Memory B cell (primary cell): ENCODE results near the gene ANTXRL.
"Not testable (repeated sequence)": the region's sequence is repeated elsewhere in the genome, so short reads cannot be mapped to it uniquely, and the experiment has no call there.

Experiments used
- ATAC-seq: fragments of 150-1000 bp; cut with Tn5 transposase; 2 replicates; pipeline ENCODE4 v1.10.0; 2021; ENCODE audit warnings: low read depth, mild to moderate bottlenecking, moderate library complexity
- DNase-seq, 2 donors: peaks; one replicate each; pipeline ENCODE4 v3.0.0; 2022; ENCODE audit warnings: low spot score in 2 of 2
- H3K27ac Mint-ChIP-seq: one replicate; pipeline ENCODE4 v1.8.0; 2022; ENCODE audit warnings: mild to moderate bottlenecking, moderate library complexity, mixed read lengths
- H3K27me3 Mint-ChIP-seq: one replicate; pipeline ENCODE4 v1.8.0; 2022; ENCODE audit warnings: mixed read lengths
- H3K36me3 Mint-ChIP-seq: one replicate; pipeline ENCODE4 v1.8.0; 2022; ENCODE audit warnings: mild to moderate bottlenecking, mixed read lengths
- H3K4me1 Mint-ChIP-seq: one replicate; pipeline ENCODE4 v1.8.0; 2022; ENCODE audit warnings: mixed read lengths
- H3K4me3 Mint-ChIP-seq: one replicate; pipeline ENCODE4 v1.8.0; 2022; ENCODE audit warnings: mild to moderate bottlenecking, moderate library complexity, mixed read lengths
- H3K9me3 Mint-ChIP-seq: one replicate; pipeline ENCODE4 v1.8.0; 2022; ENCODE audit warnings: mixed read lengths

ANTXRL gene

GRCh38 chr10:46250898-46251856 is 35.6 kb upstream of the ANTXRL start:
- Mint-ChIP-seq H3K4me1 (peaks cover 2% of the 10 kb centered on the region), H3K9me3 (no peaks in the 10 kb centered on the region), H3K27ac (no peak overlapping the region), H3K27me3 (peaks cover 2% of the 10 kb centered on the region), H3K4me3 (no peak overlapping the region), H3K36me3 (peaks cover 4% of the 10 kb centered on the region)
- DNase-seq (no peak), ATAC-seq (no peak)

GRCh38 chr10:46251857-46252847 is 34.6 kb upstream of the ANTXRL start:
- H3K27ac Mint-ChIP-seq: no peak overlapping the region
- DNase-seq (no peak), ATAC-seq (no peak)
- H3K4me1 Mint-ChIP-seq: peaks cover 2% of the 10 kb centered on the region
- H3K36me3 Mint-ChIP-seq: peaks cover 4% of the 10 kb centered on the region
- no peaks in the 10 kb centered on the region for H3K9me3 Mint-ChIP-seq
- H3K27me3 Mint-ChIP-seq: peaks cover 2% of the 10 kb centered on the region
- no peak overlapping the region for H3K4me3 Mint-ChIP-seq

- no peaks in the 10 kb centered on the region for H3K9me3 Mint-ChIP-seq
- H3K4me3 Mint-ChIP-seq: no peak overlapping the region
- H3K27me3 Mint-ChIP-seq: peaks cover 2% of the 10 kb centered on the region
- ATAC-seq (no peak), DNase-seq (no peak)
- peaks cover 4% of the 10 kb centered on the region for H3K36me3 Mint-ChIP-seq
- H3K4me1 Mint-ChIP-seq: peaks cover 2% of the 10 kb centered on the region
- no peak overlapping the region for H3K27ac Mint-ChIP-seq
These were observed 33.5 kb upstream of the ANTXRL start for GRCh38 chr10:46253076-46254006.

- Mint-ChIP-seq H3K4me1 (peaks cover 4% of the 10 kb centered on the region), H3K27me3 (peaks cover 2% of the 10 kb centered on the region), H3K27ac (no peak overlapping the region), H3K4me3 (no peak overlapping the region), H3K36me3 (peaks cover 4% of the 10 kb centered on the region), H3K9me3 (no peaks in the 10 kb centered on the region)
- DNase-seq (no peak), ATAC-seq (no peak)
These were observed 32.8 kb upstream of the ANTXRL start for GRCh38 chr10:46254007-46254383.

- Mint-ChIP-seq H3K27ac (no peak overlapping the region), H3K4me3 (no peak overlapping the region), H3K36me3 (peaks cover 4% of the 10 kb centered on the region), H3K9me3 (no peaks in the 10 kb centered on the region), H3K4me1 (peaks cover 4% of the 10 kb centered on the region), H3K27me3 (peaks cover 2% of the 10 kb centered on the region)
- DNase-seq (no peak), ATAC-seq (no peak)
These were observed 32.3 kb upstream of the ANTXRL start for GRCh38 chr10:46254467-46254866.

GRCh38 chr10:46255210-46255609 is 31.6 kb upstream of the ANTXRL start:
- not testable (repeated sequence) for DNase-seq, H3K9me3 Mint-ChIP-seq, H3K36me3 Mint-ChIP-seq, H3K4me3 Mint-ChIP-seq, H3K4me1 Mint-ChIP-seq, H3K27me3 Mint-ChIP-seq, ATAC-seq, H3K27ac Mint-ChIP-seq

GRCh38 chr10:46255801-46256747 is 30.7 kb upstream of the ANTXRL start:
- Mint-ChIP-seq H3K36me3 (peaks cover 3% of the 10 kb centered on the region), H3K27me3 (peaks cover 2% of the 10 kb centered on the region), H3K27ac (no peak overlapping the region), H3K4me1 (peaks cover 4% of the 10 kb centered on the region), H3K4me3 (no peak overlapping the region), H3K9me3 (no peaks in the 10 kb centered on the region)
- DNase-seq (no peak), ATAC-seq (no peak)

- no peak overlapping the region for H3K4me3 Mint-ChIP-seq
- H3K36me3 Mint-ChIP-seq: no peaks in the 10 kb centered on the region
- H3K9me3 Mint-ChIP-seq: no peaks in the 10 kb centered on the region
- DNase-seq (no peak), ATAC-seq (no peak)
- H3K27ac Mint-ChIP-seq: no peak overlapping the region
- no peaks in the 10 kb centered on the region for H3K27me3 Mint-ChIP-seq
- H3K4me1 Mint-ChIP-seq: peaks cover 4% of the 10 kb centered on the region
These were observed 29.7 kb upstream of the ANTXRL start for GRCh38 chr10:46257099-46257498.

GRCh38 chr10:46262906-46263560 is 23.8 kb upstream of the ANTXRL start:
- not testable (repeated sequence) for H3K9me3 Mint-ChIP-seq, H3K27me3 Mint-ChIP-seq, DNase-seq, H3K4me1 Mint-ChIP-seq, ATAC-seq, H3K36me3 Mint-ChIP-seq, H3K27ac Mint-ChIP-seq, H3K4me3 Mint-ChIP-seq

- H3K4me3 Mint-ChIP-seq: no peak overlapping the region
- H3K4me1 Mint-ChIP-seq: no peaks in the 10 kb centered on the region
- H3K9me3 Mint-ChIP-seq: no peaks in the 10 kb centered on the region
- no peak overlapping the region for H3K27ac Mint-ChIP-seq
- H3K36me3 Mint-ChIP-seq: no peaks in the 10 kb centered on the region
- H3K27me3 Mint-ChIP-seq: no peaks in the 10 kb centered on the region
- ATAC-seq: no peak
- no peak for DNase-seq
These were observed 22.9 kb upstream of the ANTXRL start for GRCh38 chr10:46263831-46264268.

GRCh38 chr10:46264336-46264735 is 22.5 kb upstream of the ANTXRL start:
- no peak overlapping the region for H3K4me3 Mint-ChIP-seq
- no peaks in the 10 kb centered on the region for H3K9me3 Mint-ChIP-seq
- DNase-seq: no peak
- H3K4me1 Mint-ChIP-seq: no peaks in the 10 kb centered on the region
- no peaks in the 10 kb centered on the region for H3K36me3 Mint-ChIP-seq
- no peaks in the 10 kb centered on the region for H3K27me3 Mint-ChIP-seq
- H3K27ac Mint-ChIP-seq: no peak overlapping the region
- no peak for ATAC-seq

GRCh38 chr10:46264737-46265368 is 21.9 kb upstream of the ANTXRL start:
- Mint-ChIP-seq H3K4me3 (no peak overlapping the region), H3K27ac (no peak overlapping the region)
- DNase-seq: no peak

More at GRCh38 chr10:46264737-46265368, 21.9 kb upstream of the ANTXRL start:
- Mint-ChIP-seq H3K9me3 (no peaks in the 10 kb centered on the region), H3K27me3 (no peaks in the 10 kb centered on the region), H3K4me1 (peaks cover 4% of the 10 kb centered on the region), H3K36me3 (no peaks in the 10 kb centered on the region)
- no peak for ATAC-seq
